K562 (cell line): Measurements from ENCODE around the gene ZNF747. TPM values are rescaled to one million over a fixed set of nuclear protein-coding genes. Genes with fewer than 3 reads are reported as not detected.

Experiments used
- ARHGAP35 ChIP-seq: fragments of 450-650 bp; IDR thresholded peaks from 2 replicates; pipeline ENCODE4 v1.6.1; 2018; ENCODE audit not compliant: partially characterized antibody
- BCLAF1 ChIP-seq, 2 experiments: fragments of 450-650 bp in 1 of 2; IDR thresholded peaks; 2 replicates each; pipeline ENCODE4 v1.6.1; 2011 to 2017; ENCODE audit warnings: low read depth in 2 of 2, antibody characterized with exemption in 1 of 2, borderline replicate concordance in 1 of 2, low read length in 1 of 2, mild to moderate bottlenecking in 1 of 2, mixed read lengths in 1 of 2; ENCODE audit not compliant: control insufficient read depth in 1 of 2
- CAMTA2 ChIP-seq: fragments of 250-450 bp; sonication (Bioruptor Pico); conservative IDR thresholded peaks from 2 replicates; pipeline ENCODE4 v1.5.1; 2022
- CBFA2T3 ChIP-seq: fragments of 450-650 bp; IDR thresholded peaks from 2 replicates; pipeline ENCODE4 v1.6.1; 2017
- CEBPG ChIP-seq, 3 experiments: fragments of 200-800 bp in 1 of 3; sonication (Bioruptor generic) in 1 of 3; sonication (generic) in 1 of 3; formaldehyde crosslinking in 1 of 3; IDR thresholded peaks in 2 of 3; conservative IDR thresholded peaks in 1 of 3; 2 replicates each; pipeline versions ENCODE4 v1.6.1 to v1.8.0; 2016 to 2022; ENCODE audit warnings: missing compliant biosample characterization in 2 of 3, missing genetic modification characterization in 2 of 3, mild to moderate bottlenecking in 1 of 3, missing genetic modification reagents in 1 of 3
- FOXK2 ChIP-seq, 2 experiments: fragments of 450-650 bp; IDR thresholded peaks in 1 of 2; conservative IDR thresholded peaks in 1 of 2; 2 replicates each; pipeline ENCODE4 v1.6.1; 2016; ENCODE audit warnings: low read depth in 2 of 2, mild to moderate bottlenecking in 1 of 2
- KDM2B ChIP-seq: fragments of 250-450 bp; sonication (Bioruptor Pico); IDR thresholded peaks from 2 replicates; pipeline ENCODE4 v1.8.0; 2021; ENCODE audit warnings: mild to moderate bottlenecking, moderate library complexity
- KDM4B ChIP-seq, 2 experiments: fragments of 450-650 bp in 1 of 2; sonication (generic) in 1 of 2; IDR thresholded peaks; 2 replicates each; pipeline ENCODE4 v1.6.1; 2016 to 2017; ENCODE audit warnings: borderline replicate concordance in 2 of 2, antibody characterized with exemption in 1 of 2, low read depth in 1 of 2, mild to moderate bottlenecking in 1 of 2
- PHF21A ChIP-seq: fragments of 450-650 bp; IDR thresholded peaks from 2 replicates; pipeline ENCODE4 v1.6.1; 2017; ENCODE audit warnings: low read depth, borderline replicate concordance
- RBM25 ChIP-seq: fragments of 200-400 bp; formaldehyde crosslinking; IDR thresholded peaks from 2 replicates; pipeline ENCODE4 v1.6.1; 2018; ENCODE audit warnings: low read length, low read depth, moderate library complexity; ENCODE audit not compliant: severe bottlenecking
- RFX7 ChIP-seq: fragments of 250-450 bp; sonication (Bioruptor Pico); IDR thresholded peaks from 2 replicates; pipeline ENCODE4 v1.5.1; 2021; ENCODE audit warnings: mild to moderate bottlenecking
- SMAD2 ChIP-seq: fragments of 150-350 bp; IDR thresholded peaks from 2 replicates; pipeline ENCODE4 v1.6.1; 2014; ENCODE audit warnings: low read depth, mild to moderate bottlenecking, low read length
- SMARCE1 ChIP-seq: fragments of 450-650 bp; IDR thresholded peaks from 2 replicates; pipeline ENCODE4 v1.7.1; 2016; ENCODE audit warnings: mild to moderate bottlenecking
- TEAD4 ChIP-seq, 2 experiments: sonication (generic) in 1 of 2; formaldehyde crosslinking in 1 of 2; IDR thresholded peaks; 2 replicates each; pipeline versions ENCODE4 v1.6.1 to v1.8.0; 2012 to 2022; ENCODE audit warnings: borderline replicate concordance in 1 of 2, inconsistent platforms in 1 of 2, low read length in 1 of 2, mild to moderate bottlenecking in 1 of 2, missing genetic modification reagents in 1 of 2
- XRCC4 ChIP-seq: IDR thresholded peaks from one replicate; pipeline ENCODE4 v1.6.1; 2011; ENCODE audit not compliant: insufficient read depth, insufficient read length; ENCODE audit errors: extremely low read depth
- ZNF316 ChIP-seq: fragments of 450-650 bp; IDR thresholded peaks from 2 replicates; pipeline ENCODE4 v1.6.1; 2016
- polyA plus RNA-seq, 8 experiments: library from polyadenylated mRNA; depleted of rRNA in 4 of 8; stranded (reverse) in 5 of 8; unstranded in 3 of 8; fragments of >200 nt; fragmentation: Nextera tagmentation in 2 of 8; fragmentation: Illumina TruSeq in 1 of 8; extraction: Ambion mirVana in 2 of 8; extraction: Trizol in 1 of 8; gene quantifications; 2 replicates each; pipeline versions ENCODE4 v1.2.1 to v1.2.3, GENCODE V29; 2011 to 2014; ENCODE audit warnings: inconsistent platforms in 1 of 8, missing spikeins in 1 of 8
- total RNA-seq, 7 experiments: library from RNA; depleted of rRNA in 6 of 7; stranded (reverse); fragments of >200 nt in 6 of 7; fragmentation: Illumina TruSeq in 2 of 7; extraction: Trizol in 2 of 7; gene quantifications; 2 replicates each; pipeline versions ENCODE4 v1.2.1 to v1.2.3, GENCODE V29; 2011 to 2021; ENCODE audit warnings: low replicate concordance in 1 of 7
- TF ChIP-seq, protein P1 (sequence below): fragments of 450-650 bp; formaldehyde crosslinking; IDR thresholded peaks from 2 replicates; pipeline ENCODE4 v1.4.0; 2020; ENCODE audit warnings: mild to moderate bottlenecking, moderate library complexity
- TF ChIP-seq, protein P2 (sequence below), 2 experiments: fragments of 450-650 bp in 1 of 2; sonication (generic) in 1 of 2; formaldehyde crosslinking; conservative IDR thresholded peaks; 2 replicates each; pipeline versions ENCODE4 v1.4.0 to v1.8.1; 2020 to 2022; ENCODE audit warnings: mild to moderate bottlenecking in 1 of 2, missing genetic modification reagents in 1 of 2
- TF ChIP-seq, protein P3 (sequence below): sonication (generic); formaldehyde crosslinking; IDR thresholded peaks from 2 replicates; pipeline ENCODE4 v1.8.1; 2023; ENCODE audit warnings: mild to moderate bottlenecking, missing genetic modification reagents

ZNF747 gene
- total and polyA plus RNA-seq, 9 of the 15 experiments (the other 6 are each of a cell fraction or from before 2014, with no cell fraction given) = 0.14 to 3.3 (median 1.5) TPM

DNA sequence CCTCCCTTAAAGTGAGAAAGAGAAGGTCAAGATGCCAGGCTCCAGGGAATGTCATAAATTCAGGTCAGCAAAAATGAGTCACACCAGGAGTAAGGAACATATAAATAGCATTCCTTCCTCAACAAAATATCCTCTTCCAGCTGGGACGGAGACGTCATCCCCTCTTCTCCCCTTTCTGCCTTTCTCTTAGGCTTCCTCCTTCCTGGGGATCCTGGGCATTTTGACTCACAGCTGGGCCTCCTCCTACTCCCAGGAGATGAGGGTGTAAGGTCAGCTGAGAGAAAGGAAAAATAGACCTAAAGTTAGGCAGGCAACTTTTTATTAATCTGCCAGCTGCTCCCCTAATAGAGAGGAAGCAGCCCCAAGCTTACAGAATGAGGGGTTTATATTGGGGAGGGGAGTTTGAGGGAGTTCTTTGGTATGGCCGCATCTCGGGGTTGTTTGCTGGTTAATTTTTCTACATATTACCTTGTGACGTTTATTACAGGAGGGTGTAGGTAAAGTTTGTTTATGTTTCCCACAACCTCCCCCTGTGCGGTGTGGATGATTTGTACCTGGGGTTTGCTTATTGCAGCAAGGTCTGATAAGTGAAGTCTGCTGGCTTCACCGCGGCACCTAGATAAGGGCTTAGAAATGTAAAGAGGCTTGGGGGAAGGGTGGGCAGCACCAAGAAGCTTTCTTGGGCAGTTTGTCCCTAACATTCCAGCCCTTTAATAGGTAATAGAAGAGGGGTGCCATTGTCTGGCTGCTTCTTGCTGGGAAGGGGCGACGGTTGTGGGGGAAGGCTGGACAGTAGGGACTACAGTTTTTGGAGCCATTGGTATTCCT lies 7.1 kb upstream of the ZNF747 start (continued):
- TF ChIP-seq, protein P1, sequence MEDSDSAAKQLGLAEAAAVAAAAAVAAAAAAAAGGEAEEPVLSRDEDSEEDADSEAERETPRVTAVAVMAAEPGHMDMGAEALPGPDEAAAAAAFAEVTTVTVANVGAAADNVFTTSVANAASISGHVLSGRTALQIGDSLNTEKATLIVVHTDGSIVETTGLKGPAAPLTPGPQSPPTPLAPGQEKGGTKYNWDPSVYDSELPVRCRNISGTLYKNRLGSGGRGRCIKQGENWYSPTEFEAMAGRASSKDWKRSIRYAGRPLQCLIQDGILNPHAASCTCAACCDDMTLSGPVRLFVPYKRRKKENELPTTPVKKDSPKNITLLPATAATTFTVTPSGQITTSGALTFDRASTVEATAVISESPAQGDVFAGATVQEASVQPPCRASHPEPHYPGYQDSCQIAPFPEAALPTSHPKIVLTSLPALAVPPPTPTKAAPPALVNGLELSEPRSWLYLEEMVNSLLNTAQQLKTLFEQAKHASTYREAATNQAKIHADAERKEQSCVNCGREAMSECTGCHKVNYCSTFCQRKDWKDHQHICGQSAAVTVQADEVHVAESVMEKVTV (CRISPR knock-in tag) = no peak
- TF ChIP-seq CBFA2T3 = peak; percentile 83
- no peak for TF ChIP-seq CAMTA2 (CRISPR knock-in tag)
- no peak for TF ChIP-seq RFX7 (CRISPR knock-in tag)
- TF ChIP-seq, protein P2, sequence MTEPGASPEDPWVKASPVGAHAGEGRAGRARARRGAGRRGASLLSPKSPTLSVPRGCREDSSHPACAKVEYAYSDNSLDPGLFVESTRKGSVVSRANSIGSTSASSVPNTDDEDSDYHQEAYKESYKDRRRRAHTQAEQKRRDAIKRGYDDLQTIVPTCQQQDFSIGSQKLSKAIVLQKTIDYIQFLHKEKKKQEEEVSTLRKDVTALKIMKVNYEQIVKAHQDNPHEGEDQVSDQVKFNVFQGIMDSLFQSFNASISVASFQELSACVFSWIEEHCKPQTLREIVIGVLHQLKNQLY (CRISPR knock-in tag; conservative IDR thresholded peaks at IDR 0.05) = no peak
- TF ChIP-seq, protein P3, sequence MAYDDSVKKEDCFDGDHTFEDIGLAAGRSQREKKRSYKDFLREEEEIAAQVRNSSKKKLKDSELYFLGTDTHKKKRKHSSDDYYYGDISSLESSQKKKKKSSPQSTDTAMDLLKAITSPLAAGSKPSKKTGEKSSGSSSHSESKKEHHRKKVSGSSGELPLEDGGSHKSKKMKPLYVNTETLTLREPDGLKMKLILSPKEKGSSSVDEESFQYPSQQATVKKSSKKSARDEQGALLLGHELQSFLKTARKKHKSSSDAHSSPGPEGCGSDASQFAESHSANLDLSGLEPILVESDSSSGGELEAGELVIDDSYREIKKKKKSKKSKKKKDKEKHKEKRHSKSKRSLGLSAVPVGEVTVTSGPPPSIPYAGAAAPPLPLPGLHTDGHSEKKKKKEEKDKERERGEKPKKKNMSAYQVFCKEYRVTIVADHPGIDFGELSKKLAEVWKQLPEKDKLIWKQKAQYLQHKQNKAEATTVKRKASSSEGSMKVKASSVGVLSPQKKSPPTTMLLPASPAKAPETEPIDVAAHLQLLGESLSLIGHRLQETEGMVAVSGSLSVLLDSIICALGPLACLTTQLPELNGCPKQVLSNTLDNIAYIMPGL = no peak
- TF ChIP-seq BCLAF1 (IDR thresholded peaks at IDR 0.05; ENCODE audit: borderline replicate concordance in 1 of 2, control insufficient read depth in 1 of 2, low read depth in 2 of 2, low read length in 1 of 2) = no peak
- TF ChIP-seq RBM25 = no peak
- TF ChIP-seq KDM4B (IDR thresholded peaks at IDR 0.05; ENCODE audit: borderline replicate concordance in 2 of 2, low read depth in 1 of 2) = no peak
- TF ChIP-seq ZNF316 = peak; percentile 70
- TF ChIP-seq SMARCE1 = peak; percentile 50
- TF ChIP-seq TEAD4 (IDR thresholded peaks at IDR 0.05; ENCODE audit: low read length) = peak; percentile 72
- TF ChIP-seq TEAD4 (CRISPR knock-in tag; IDR thresholded peaks at IDR 0.05; ENCODE audit: borderline replicate concordance) = no peak
- TF ChIP-seq XRCC4 = no peak
- no peak for TF ChIP-seq PHF21A
- TF ChIP-seq SMAD2 = no peak
- no peak for TF ChIP-seq KDM2B (CRISPR knock-in tag)
- no peak for TF ChIP-seq CEBPG (CRISPR knock-in tag; IDR thresholded peaks at IDR 0.05)
- no peak for TF ChIP-seq CEBPG (tag; conservative IDR thresholded peaks at IDR 0.05 in 1 of 2, IDR thresholded peaks at IDR 0.05 in 1 of 2)
- no peak for TF ChIP-seq ARHGAP35
- peak in 1 of 2 experiments; percentile 16; a peak in 1 of 4 replicates for TF ChIP-seq FOXK2 (conservative IDR thresholded peaks at IDR 0.05 in 1 of 2, IDR thresholded peaks at IDR 0.05 in 1 of 2; ENCODE audit: low read depth in 2 of 2)
